ENCODE results near the gene GTPBP8.
"Not testable (repeated sequence)": the region's sequence is repeated elsewhere in the genome, so short reads cannot be mapped to it uniquely, and the experiment has no call there.

Gene GTPBP8

DNA sequence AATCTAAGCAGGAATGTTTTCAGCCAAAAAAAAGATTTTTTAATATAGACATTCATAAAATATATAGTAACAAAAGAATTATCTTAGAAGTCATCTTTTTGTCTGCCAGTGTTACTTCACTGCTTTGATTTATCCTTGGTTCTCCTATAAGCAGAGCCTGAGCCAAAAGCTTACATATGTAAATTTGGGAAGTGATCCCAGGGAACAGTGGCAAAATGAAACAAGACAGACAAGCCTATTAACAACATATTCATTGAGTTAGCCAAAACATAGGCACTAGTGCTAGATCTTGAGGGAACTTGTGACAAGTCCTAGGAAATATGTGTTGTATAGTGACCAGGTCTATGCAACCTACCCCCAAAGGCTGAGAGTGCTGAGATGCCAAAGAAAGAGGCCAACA lies 11.3 kb downstream of the GTPBP8 start:
- DNase-seq, result no peak

DNA sequence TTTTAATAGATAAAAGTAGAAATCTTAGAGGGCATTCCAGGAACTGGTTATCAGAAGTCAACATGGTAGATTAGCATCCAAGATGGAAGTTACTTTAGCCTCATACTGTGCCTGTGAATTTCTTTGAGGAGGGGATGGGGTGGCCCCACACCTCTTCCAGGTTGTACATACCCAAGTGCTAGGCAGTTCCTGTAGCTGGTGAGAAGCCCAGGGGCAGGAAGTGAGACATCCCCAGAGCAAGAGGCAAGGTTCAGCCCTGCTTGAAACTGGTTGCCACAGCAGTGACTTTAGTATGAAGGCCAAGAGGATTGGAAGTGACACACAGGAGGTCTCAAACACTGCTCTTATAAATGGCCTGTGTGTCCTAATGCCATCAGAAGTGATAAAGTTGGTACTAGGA lies 11.9 kb downstream of the GTPBP8 start:
- DNase-seq, result no peak

DNA sequence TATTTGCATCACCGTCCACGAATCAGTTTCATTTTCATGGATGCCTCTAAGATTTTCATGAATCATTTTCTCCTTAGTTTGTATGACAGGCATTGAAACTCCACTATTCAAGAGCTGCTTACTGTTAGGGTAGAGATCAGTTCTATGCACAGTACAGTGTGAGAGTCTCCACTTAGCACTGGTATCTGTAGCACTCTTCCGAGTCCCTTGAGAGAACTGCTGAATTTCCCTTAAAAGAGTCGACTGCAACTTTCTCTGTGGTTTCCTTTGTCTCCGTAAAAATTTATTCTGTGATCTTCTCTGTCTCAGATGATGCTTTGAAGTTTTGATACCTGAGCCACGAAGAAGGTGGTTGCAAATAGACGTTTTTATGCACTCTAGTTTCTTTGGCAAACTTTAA lies 14.8 kb downstream of the GTPBP8 start:
- no peak for DNase-seq

DNA sequence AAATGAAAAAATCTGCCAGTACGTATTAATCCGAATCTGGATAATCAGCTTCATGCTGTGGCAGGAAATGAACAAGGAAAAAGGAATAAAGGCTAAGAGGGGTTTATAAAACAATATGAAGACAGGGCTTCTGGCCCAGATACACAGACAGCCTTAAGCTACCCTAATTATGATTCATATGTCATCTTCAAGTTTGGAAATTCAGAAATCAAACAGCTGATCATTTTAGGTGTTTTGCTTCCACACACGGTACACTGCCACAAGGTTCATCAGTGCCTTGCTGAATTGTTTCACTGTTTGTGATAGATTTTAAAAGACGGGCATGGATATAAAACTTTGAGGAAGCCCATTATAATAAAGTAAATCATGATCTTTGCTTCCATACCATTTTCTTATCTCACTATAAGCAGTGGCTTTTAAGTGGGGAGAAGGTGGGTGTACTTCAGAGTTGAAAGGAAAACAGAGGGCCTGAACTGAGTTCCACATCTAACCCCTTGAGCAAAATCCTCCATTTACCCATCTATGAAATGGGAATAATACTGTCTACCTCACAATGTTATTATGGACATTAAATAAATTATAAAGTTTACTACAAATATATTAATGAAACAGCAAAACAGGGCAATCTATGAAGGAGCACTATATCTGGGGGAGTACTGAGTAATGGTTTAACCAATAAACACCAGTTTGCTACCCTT lies 15.7 kb downstream of the GTPBP8 start:
- no peak for DNase-seq

DNA sequence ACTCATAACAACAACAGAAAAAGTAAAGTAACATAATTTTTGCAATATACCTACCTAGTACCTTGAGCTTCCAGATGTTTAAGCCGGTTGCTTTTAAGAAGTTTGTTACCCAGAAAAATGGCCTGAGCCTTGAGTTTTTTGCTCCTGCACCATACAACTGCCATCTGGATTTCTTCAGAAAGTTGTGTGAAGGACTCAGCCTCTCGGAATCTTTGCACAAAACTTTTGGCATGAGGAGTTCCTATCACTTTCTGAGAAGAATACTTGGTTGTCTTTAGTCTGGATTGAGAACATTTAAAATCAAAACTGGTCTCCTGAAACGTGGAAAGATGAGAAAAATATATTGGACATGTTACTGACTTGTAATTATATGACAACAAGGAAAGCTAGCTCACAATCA lies 17.3 kb downstream of the GTPBP8 start:
- no peak for DNase-seq

DNA sequence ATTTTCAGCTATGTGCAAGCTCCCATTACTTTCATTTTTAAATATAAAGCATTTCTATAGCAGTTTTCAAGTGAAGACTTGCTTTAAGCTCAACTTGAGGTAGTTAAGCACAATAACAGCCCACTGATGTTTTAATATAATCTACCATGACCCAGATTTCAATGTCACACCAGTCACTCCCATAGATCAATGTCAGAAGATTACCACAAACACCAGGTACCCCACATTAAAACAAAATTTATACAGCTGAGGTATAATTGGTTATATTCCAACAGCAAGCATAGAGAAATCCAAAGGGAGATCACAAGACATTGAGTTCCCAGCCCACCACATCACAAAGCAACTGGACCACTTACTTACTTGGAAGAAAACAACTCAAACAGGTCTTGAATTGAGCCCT lies 22.8 kb downstream of the GTPBP8 start:
- no peak for DNase-seq

DNA sequence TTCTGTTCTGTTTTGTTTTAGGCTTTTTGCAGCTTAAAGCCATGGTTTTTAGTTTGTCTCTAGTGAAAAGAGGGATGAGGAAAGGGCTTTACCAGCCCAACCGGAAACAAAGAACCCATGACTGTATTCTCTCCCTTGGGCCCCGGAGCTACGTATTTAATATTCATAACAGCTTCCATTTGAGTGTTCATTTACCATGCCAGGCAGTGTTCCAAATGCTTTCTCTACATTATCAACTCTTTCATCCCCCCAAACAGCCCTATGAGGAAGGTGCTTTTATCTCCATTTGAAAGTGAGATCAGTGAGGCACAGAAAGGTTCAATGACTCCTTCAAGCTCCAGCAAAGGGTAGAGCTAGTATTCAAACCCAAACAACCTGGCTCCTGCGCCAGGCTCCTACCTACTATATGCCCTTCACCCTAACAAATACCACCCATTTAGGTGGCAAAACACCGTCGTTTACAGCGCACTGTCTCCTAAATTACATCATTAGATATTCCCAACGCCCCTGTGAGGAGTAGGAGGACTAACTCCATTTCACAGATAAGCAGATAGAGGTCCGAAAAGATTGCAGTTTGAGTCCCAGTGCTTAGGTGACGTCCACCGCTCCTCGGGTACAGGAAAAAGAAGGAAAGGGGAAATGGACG lies 27.9 kb downstream of the GTPBP8 start:
- DNase-seq, result no peak

DNA sequence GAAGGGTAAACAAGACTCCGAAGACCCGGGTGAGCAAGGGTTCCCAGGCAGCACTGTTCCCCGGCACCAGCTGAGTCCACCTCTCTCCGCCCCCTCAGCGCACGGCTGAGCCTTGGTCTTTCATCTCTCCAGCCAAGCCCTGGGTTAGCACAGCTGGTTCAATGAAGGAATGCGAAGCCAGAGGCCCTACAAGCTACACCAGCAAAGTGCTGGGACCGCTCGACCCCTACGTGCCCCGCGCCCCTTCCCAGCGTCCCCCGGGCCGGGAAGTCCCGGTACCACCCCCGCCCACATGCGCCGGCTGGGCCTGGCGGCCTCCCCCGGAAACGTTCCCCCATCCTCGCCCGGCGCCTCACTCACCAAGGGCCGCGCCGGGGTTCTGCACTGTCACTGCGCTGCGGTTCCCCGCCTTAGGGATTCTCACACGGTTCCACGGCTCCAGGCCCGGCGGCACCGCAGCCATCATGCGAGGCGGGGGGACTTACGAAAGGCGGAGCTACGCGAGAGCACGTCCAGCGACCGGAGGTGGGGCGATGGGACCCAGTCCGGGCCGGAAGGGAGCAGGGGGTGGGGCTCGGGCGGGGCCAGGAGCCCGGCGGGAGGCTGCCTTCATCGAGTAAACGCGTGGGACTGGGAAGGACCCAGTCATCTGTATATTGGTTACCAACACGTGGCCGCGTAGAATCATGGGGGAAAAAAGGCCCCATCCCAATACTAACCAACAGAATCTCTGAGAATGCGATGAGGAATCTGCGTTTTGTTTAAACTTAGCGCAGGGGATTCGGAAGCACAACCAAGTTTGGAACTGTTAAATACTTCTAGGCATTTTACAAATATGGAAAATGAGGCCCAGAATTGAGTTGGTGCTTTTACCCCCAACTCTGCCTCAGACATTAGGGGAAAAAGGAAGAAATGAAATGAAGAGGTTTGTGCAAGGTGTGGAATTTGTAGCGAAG lies 28.7 kb downstream of the GTPBP8 start:
- DNase-seq, result peak; percentile 91

DNA sequence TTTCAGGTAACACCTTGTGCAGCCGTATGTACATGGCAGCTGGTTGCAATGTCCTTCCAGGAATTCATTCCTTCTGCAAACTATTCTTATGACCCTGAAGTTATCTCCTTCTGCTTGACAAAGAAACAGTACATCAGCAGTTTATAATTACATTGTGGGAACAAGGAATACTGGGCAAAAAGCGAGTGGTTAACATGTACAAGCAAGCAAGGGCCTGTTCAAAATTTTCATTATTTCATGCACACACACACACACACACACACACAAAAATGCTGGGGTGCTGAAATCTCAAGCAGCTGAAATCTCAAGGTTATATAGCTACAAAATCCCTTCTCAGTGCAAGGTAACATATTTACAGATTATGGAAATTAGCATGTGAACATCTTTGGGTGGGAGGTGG lies 30.7 kb downstream of the GTPBP8 start:
- no peak for DNase-seq

DNA sequence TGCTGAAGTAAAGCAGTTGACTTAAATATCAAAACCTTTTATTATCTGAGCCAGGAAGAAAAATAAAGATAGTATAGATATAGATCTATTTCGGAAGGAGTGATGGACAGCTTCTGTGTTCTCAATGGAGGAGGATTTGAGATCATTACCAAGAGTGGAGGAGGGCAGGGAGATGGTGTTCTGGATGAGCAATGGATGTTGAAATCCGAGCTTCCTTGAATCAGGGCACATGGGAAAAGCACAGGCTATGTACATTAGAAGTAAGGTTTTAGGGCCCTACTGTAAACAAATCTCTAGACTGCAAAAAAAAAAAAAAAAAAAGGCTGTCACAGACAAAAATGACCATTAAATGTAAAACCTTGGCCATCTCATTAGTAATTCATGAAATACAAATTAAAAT lies 43.2 kb downstream of the GTPBP8 start:
- DNase-seq, result no peak

DNA sequence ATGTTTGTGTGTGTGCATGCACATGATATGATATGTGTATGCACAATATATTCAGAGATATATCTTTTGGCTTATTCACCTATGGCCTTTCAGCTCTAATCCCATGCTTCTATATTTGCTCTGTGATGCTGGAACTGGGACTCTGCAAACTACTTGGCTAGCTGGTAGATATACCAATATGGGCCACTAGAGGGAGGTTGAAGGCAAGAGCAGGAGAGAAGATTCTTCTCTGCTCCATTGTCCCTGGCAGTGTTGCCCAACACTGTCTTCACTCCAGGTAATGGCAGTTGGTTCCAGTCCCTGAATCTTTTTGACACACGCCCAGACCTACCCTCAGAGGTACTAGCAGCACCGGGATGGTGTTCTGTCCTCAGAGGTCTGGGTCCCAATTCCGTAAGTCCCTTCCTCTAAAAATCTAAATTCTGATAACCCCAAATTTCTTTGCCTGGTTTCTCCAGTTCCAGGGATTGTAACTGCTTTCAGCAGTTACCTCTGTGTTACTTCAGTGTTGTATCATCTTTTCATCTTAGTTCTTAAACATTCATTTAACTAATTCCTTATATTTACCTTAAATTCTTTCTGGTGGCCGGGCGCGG lies 44.7 kb downstream of the GTPBP8 start:
- peak; percentile 29 for DNase-seq

DNA sequence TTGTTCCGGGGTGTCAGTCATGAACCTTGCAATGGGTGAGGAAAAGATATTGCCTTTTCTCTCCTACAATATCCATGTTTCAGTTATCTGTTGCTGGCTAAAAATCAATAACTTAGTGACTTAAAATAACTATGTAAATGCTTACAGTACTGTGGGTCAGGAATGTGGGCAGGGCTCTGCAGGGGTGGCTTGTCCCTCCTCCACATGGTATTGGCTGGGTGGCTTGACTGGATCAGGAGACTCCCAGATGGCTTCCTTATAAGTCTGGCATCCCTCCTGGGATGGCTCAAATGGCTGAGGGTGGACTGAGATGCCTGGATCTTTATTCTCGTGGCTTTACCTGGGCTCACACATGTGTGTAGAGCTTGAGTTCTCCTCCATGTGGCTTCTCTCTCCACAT lies 47.5 kb downstream of the GTPBP8 start:
- DNase-seq, result no peak

DNA sequence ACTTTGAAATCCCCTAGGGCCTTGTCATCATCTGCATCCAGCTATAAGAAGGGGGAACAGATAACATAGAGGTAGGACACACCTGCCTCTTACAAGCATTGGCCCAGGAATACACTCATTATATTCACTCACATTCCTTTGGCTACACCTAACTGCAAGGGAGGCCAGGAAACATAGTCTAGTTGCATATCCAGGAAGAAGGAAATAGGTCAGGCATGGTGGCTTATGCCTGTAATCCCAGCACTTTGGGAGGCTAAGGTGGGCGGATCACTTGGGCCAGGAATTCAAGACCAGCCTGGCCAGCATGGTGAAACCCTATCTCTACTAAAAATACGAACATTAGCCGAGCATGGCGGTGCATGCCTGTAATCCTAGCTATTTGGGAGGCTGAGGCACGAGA lies 48.8 kb downstream of the GTPBP8 start:
- DNase-seq, result no peak

DNA sequence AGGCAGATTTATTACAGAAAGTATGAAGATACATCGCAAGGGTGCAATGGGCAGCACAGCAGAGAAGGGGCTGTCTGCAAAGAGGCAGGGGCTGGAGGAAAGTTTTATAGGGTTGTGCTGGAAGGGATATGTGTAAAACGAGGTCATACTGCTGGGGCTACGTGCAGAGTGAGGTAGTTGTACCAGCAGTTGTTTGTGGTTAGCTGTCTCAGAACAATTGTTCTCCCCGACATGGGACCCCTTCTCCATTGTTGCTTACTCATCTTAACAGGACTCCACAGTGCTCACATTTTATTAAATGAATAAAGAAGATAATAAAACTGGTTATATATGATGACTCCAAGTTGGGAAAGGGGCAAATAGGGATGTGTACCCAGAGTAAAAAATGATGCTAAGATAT lies 49.4 kb downstream of the GTPBP8 start:
- no peak for DNase-seq

DNA sequence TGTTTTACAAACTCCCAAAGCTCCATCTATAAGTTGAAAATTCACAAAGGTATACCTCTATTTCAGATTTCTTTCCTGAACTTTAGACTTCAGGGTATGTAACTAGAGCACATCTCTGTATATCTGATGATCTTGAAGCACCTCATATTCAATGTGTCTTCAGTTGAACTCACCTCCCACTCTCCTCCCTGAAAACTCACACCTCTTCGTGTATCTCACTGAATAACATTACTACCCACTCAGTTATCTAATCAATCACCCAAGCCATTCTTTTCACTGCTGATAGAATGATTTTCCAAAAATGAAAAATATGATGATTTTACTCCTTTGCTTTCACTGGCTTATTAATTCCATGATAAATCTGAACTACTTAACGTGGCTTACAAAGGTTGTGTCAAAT lies 52.9 kb downstream of the GTPBP8 start:
- DNase-seq, result no peak

DNA sequence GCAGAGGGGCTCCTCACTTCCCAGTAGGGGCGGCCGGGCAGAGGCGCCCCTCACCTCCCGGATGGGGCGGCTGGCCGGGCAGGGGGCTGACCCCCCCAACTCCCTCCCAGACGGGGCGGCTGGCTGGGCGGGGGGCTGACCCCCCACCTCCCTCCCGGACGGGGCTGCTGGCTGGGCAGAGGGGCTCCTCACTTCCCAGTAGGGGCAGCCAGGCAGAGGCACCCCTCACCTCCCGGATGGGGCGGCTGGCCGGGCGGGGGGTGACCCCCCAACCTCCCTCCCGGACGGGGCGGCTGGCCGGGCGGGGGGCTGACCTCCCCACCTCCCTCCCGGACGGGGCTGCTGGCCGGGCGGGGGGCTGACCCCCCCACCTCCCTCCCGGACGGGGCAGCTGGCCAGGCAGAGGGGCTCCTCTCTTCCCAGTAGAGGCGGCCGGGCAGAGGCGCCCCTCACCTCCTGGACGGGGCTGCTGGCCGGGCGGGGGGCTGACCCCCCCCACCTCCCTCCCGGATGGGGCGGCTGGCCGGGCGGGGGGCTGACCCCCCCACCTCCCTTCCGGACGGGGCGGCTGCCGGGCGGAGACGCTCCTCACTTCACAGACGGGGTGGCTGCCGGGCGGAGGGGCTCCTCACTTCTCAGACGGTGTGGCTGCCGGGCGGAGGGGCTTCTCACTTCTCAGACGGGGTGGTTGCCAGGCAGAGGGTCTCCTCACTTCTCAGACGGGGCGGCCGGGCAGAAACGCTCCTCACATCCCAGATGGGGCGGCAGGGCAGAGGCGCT lies 55.6 kb downstream of the GTPBP8 start:
- not testable (repeated sequence) for DNase-seq

DNA sequence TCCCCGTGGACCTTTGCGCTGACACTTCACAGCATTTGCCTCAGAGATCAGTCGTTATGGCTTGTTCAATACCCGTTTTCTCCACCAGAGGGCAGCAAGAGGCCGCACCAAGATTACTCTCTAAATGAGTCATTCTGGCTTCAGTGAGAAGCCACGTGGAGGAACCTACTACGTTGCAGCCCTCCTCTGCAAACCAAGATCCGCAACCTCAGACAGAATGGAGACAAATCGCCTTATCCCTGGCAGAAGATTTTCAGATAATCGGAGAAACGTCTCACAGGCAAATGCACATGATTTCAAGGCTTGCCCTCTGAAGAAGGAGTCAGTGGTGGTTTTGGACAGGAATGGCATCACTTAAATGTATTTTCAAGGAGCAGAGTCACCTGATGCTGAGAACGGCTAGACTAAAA lies 60.5 kb downstream of the GTPBP8 start:
- DNase-seq, result peak; percentile 64
